ENCODE results near the gene PPP2CA.
A peak's percentile ranks its signal among the peaks of the same experiment; 100 is the strongest.

The PPP2CA gene

DNA sequence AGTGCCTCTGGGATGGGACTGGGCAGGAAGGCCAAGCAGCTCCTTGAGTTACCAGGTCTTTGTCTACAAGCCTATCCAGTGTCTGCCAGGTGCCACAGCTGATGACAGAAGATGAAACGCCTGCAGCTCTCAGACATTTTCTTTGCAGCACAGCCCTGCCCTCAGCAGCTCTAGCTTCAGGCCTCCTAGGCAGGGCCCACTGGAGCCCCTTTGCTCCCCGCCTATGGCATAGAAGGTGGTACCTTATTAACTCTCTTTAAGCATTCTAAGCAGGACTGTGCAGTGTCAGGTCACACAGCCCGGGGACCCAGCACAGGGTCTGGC is 47.8 kb downstream of the PPP2CA start:
- no peaks in the 10 kb centered on the region for H3K9me3 ChIP-seq
- H3K4me1 ChIP-seq (ENCODE audit: control insufficient read depth in 1 of 2, insufficient read depth in 1 of 2, low read depth in 1 of 2, low read length in 1 of 2) = peaks cover 22 to 28% of the 10 kb centered on the region in 2 experiments
- peak overlapping the region; percentile 99 for H3K27ac ChIP-seq
- H3K27me3 ChIP-seq = peaks cover 5% of the 10 kb centered on the region
- H3K36me3 ChIP-seq = peaks cover 7% of the 10 kb centered on the region
- TF ChIP-seq, protein P1, sequence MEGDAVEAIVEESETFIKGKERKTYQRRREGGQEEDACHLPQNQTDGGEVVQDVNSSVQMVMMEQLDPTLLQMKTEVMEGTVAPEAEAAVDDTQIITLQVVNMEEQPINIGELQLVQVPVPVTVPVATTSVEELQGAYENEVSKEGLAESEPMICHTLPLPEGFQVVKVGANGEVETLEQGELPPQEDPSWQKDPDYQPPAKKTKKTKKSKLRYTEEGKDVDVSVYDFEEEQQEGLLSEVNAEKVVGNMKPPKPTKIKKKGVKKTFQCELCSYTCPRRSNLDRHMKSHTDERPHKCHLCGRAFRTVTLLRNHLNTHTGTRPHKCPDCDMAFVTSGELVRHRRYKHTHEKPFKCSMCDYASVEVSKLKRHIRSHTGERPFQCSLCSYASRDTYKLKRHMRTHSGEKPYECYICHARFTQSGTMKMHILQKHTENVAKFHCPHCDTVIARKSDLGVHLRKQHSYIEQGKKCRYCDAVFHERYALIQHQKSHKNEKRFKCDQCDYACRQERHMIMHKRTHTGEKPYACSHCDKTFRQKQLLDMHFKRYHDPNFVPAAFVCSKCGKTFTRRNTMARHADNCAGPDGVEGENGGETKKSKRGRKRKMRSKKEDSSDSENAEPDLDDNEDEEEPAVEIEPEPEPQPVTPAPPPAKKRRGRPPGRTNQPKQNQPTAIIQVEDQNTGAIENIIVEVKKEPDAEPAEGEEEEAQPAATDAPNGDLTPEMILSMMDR (IDR thresholded peaks at IDR 0.05) = no peak
- H3K4me3 ChIP-seq (ENCODE audit: low read depth in 1 of 2, low read length in 1 of 2) = no peak overlapping the region

DNA sequence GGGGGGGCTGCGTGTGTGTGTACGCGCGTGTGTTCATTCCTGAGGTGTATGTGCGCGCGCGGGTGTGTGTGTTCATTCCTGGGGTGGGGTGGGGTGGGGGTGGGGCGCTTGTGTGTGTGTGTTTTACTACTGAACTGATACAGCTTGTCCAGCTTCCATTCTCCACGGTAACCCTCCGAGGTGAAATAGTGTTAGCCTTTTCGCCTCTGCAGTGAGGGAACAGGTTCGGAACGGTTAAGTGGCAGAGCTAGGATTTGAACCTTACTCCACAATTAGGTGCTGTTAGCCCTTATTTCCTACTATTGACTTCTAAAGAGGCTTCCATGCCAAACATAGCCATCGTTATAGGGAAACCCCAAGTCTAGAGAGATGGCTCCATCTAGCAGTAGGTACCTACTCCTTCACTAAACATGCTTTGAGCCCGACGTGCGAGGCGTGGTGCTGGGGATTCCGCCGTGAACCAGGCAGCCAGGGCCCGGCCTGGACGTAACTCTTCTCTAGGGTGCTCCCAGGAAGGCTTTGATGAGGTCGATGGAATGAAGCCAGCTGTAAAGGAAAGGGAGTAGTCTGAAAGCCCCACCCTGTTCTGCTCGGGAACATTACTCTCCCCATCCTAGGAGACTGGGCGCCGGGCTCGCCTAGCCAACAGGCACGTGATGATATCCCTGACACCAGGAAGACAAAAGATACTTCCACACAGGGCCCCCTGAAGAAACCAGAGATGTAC is 48.3 kb downstream of the PPP2CA start:
- Histone ChIP-seq H3K27me3 (peaks cover 5% of the 10 kb centered on the region), H3K9me3 (no peaks in the 10 kb centered on the region), H3K36me3 (peaks cover 12% of the 10 kb centered on the region), H3K4me3 (ENCODE audit: low read depth in 1 of 2, low read length in 1 of 2) (peak overlapping the region; percentile 85 to 93), H3K4me1 (ENCODE audit: control insufficient read depth in 1 of 2, insufficient read depth in 1 of 2, low read depth in 1 of 2, low read length in 1 of 2) (peaks cover 22 to 28% of the 10 kb centered on the region in 2 experiments), H3K27ac (peak overlapping the region; percentile 99)
- TF ChIP-seq, protein P1 (IDR thresholded peaks at IDR 0.05) = no peak

DNA sequence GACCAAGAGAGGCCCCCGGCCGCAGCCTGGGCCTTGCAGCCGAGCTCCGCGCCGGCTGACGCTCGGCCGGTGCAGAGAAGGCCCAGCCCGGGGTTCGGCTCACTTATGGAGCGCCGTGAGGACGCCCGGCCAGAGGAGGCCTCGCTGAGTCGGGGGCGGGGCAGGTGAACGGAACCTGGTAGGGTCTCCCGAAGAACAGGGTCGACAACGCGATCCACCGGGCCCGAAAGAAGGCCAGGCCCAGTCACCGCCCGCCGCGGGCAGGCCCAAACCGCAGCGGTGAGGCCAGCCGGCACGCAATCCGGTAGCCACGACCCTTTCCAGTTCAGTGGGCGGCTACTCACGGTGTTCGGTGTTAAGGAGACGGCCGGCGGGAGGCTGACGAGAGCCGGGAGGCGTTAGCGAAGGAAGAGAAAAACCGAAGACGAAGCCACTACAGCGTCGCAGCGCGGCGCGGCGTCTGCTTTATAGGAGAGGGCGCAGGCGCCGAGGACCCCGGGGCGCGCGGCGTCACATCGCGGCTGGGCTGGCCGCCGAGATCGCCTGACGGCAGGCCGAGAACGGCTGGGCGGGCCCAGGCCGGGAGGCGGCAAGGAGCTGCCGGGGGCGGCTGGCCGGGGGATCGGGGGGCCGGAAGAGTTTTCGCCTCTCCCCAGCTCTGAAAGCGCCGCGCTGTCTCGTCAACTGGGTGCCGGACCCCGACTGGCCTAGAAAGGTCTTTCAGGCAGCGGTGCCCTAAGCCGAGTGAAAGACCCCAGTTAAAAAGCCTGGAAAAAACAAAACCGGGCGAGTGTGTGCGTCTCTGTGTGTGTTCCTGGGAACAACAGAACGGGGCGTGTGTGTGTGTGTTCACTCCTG is 49.1 kb downstream of the PPP2CA start, which contains the start of gene SKP1:
SKP1 (minus strand) TSS at position 440 of the 858 bp plus-strand sequence. CDS start 2,928 bp downstream, outside the sequence.
- Histone ChIP-seq H3K36me3 (peaks cover 20% of the 10 kb centered on the region), H3K4me1 (ENCODE audit: control insufficient read depth in 1 of 2, insufficient read depth in 1 of 2, low read depth in 1 of 2, low read length in 1 of 2) (peaks cover 22 to 28% of the 10 kb centered on the region in 2 experiments), H3K9me3 (no peaks in the 10 kb centered on the region), H3K4me3 (ENCODE audit: low read depth in 1 of 2, low read length in 1 of 2) (peak within 1 kb of the TSS; percentile 85 to 93), H3K27me3 (peaks cover 5% of the 10 kb centered on the region), H3K27ac (peak within 1 kb of the TSS; percentile 99)
- TF ChIP-seq, protein P1 (IDR thresholded peaks at IDR 0.05) = no peak

DNA sequence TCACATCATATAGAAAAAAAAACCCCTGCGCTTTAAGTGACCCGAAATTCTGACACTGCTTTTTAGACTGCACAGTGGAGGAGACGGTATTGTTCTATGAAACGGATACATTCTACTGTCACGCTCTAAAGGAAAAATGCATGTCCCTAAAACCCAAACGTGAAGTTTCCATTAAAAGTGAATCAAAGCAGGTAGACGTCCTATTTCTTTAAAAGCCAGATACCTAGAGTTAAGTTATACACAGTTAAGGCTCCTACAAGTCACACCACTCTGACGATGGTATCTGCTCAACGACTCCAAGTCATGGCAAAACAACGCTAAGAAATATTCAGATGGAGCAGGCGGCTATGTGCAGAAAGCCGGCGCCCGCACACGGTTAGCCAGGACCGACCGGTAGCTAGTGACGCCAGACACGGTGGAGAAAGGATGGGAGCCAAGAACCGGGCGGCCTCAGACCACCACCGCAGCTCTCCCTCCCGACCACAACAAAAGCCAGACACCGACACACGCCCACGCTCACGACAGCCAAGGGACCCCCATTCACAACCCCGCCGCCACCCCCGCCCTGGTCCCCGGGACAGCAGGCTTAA is 49.9 kb downstream of the PPP2CA start:
- Histone ChIP-seq H3K9me3 (no peaks in the 10 kb centered on the region), H3K4me1 (ENCODE audit: control insufficient read depth in 1 of 2, insufficient read depth in 1 of 2, low read depth in 1 of 2, low read length in 1 of 2) (peaks cover 22 to 28% of the 10 kb centered on the region in 2 experiments), H3K4me3 (ENCODE audit: low read depth in 1 of 2, low read length in 1 of 2) (peak overlapping the region; percentile 85 to 93), H3K36me3 (peaks cover 27% of the 10 kb centered on the region), H3K27me3 (peaks cover 5% of the 10 kb centered on the region), H3K27ac (peak overlapping the region; percentile 99)
- TF ChIP-seq, protein P1 (IDR thresholded peaks at IDR 0.05) = no peak

Data from neutrophil (primary cell).